Dermis microvascular lymphatic vessel endothelial cell (primary cell): ENCODE measurements around the gene SH3BP4. TPM values are rescaled to one million over a fixed set of nuclear protein-coding genes. Genes with fewer than 3 reads are reported as not detected.

Source experiments
- DNase-seq, 2 donors: peaks; one replicate each; pipeline versions ENCODE4 v3.0.0 to v3.0.0-alpha.2; 2010; ENCODE audit warnings: low read depth in 2 of 2
- total RNA-seq: library from RNA; depleted of rRNA; stranded (reverse); fragments of >200 nt; gene quantifications from 2 replicates; pipeline ENCODE4 v1.2.1, GENCODE V29; 2014

The SH3BP4 gene
- total RNA-seq, 1 donor from 2014 or later, result 16.0 TPM

DNA sequence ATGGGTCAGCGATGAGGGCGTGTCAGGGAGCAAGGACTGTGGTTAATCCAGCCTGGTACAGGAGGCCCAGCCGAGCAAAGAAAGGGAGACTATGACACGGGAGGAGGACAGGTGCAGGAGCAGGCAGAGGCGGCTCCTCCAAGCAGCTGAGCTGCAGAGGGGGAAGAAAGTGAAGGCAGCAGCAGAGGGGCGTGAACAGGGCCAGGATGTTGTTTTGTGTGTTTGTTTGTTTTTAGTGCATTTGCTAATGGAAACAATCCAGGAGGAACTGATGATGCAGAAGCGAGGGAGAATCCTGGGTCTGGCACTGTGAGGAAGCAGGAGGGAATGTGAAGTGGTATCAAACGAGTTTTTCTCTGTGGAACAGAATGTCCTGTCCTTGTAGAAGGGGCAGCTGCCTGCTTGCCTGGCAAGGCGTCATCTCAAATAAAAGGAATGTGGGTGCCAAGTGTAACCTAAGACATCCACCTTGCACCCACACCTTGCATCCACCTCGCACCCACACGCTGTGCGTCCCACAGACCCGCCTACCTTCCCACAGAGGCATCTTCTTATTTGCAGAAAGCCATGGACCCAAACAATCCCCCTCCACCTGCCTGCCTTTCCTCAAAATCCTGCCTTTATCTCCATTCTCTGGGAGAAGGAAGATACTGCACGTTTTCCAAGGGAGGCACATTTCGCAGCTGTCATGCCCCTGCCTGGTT, 134.8 kb downstream of the SH3BP4 start:
- no peak for DNase-seq

DNA sequence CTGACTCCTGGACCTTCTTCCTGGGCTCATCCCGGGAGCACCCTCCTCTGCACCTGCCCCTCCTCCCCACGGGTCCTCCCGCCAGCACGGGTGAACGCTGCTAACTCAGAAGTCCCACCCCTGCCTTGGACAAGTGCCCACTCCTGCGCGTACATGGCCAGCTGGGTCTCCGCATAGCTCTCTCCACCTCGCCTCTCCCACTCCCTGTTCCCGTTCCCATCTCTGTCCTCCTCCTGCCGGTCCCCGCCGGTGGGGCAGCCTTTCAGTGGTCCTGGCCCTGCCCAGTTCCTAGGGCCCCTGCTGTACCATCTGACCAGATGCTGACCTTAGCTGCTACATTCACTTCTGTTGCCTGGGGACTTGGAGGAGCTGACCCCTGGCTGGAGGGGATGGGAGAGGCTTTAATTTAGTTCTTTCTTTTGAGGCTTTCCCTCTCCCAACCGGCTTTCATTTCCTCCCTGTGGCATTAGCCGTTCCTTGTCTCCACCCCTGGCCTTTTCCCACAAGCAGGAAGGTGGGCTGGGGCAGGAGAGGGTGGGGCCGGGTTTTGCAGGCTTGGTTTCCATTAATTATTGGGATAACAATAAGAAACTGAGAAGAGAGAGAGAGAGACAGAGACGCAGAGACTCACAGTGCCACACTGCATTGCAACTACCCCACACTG, 136.1 kb downstream of the SH3BP4 start:
- no peak for DNase-seq

DNA sequence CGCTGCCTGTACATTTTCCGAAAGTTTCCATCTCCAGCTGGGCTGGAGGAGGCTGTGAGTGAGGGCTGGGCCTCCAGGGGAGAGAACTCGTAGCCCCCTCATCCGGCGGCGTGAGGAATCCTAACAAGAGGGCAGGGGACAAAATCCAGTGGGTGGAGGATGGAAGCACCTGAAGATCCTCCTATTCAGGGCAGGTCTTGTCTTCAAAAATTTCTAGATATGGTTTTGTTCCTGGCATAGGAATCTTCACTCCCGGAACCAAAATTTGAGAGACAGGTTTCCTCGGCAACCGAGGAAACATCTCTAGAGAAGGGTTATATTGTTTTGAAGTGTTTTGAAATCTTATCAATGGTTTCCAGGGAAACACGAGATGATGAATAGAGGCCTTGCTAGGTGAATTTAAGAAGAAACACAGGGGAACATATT, 136.7 kb downstream of the SH3BP4 start:
- no peak for DNase-seq

- DNase-seq, result no peak
Observed at GRCh38 chr2:235091421-235091820, 139.6 kb downstream of the SH3BP4 start.

DNA sequence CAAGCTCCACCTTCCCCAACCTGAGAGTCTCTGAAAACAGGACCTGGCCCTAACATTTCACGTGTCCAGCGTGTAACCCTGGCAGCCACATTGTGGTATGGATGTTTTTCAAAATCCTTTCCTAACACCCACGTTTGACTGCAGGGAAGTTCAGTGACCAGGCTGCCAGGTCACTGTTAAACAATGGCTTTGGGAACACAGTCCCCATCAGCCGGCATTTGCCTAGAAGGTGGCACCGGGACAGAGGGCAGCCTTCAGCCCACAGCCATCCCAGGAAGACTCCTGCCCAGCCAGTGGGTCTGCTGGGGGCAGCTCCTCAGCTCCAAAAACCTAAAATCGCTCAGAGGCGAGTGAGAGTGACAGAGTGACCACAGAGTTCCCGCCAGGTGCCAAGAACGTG, 140.2 kb downstream of the SH3BP4 start:
- DNase-seq, result no peak

- no peak for DNase-seq
Observed at GRCh38 chr2:235092433-235093223, 140.8 kb downstream of the SH3BP4 start.

DNA sequence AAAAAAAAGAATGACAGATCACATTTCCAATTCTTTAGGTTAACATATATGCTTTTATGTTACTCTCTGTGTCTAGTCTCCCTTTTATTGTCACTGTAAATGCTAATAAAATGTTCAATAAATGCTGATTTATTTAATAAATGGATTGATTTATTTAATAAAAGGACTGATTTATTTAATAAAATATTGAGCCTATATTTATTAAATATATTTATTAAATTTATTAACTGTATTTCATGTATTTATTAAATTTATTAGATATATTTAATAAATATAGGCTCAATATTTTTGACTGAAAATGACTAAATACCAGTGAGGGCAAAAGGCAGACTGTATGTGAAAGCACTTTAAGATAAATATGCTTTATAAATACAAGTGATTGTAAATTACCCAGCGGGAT, 142.6 kb downstream of the SH3BP4 start:
- no peak for DNase-seq

DNA sequence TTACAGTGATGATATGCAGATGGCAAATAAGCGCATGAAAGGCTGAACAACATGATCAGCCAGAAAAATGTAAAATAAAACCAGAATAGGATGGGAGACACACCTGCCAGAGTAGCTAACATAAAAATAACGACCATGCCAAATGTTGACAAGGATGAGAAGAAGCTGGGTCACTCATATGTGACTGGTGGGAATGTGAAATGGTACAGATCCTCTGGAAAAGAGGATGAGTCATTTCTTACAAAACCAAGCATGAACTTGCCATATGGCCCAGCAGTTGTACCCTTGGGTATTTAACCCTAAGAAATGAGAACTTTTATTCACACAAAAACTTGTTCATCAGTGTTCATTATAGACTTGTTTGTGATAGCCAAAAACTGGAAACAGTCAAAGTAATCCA, 143.8 kb downstream of the SH3BP4 start:
- DNase-seq, result no peak

- DNase-seq, result no peak
Observed at GRCh38 chr2:235096447-235096846, 144.6 kb downstream of the SH3BP4 start.

DNA sequence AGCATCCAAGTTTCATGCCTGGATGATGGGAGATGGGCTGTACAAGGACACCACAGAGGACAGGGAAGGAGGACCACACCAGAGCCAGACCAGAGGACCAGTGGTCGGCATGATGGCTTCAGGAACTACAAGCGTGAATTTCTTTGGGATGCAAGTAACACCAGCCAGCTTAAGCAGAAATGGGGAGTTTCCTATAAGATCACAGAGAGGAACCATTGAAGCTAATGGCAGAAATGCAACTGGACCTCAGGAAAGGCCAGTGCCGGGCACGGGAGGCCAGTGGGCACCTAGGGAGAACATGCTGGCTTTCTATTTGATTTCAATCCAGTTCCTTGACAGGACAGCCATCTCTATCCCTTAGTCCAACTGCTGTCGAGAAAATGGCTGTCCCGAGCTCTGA, 145.4 kb downstream of the SH3BP4 start:
- no peak for DNase-seq

GRCh38 chr2:235098269-235098668, 146.5 kb downstream of the SH3BP4 start:
- DNase-seq, result no peak

GRCh38 chr2:235098736-235099494, 147.1 kb downstream of the SH3BP4 start:
- no peak for DNase-seq

- DNase-seq, result no peak
Observed at GRCh38 chr2:235102896-235103295, 151.1 kb downstream of the SH3BP4 start.
